ENCODE data around the gene ARGLU1. TPM values are rescaled to one million over a fixed set of nuclear protein-coding genes. Genes with fewer than 3 reads are reported as not detected.

ARGLU1 gene
- total RNA-seq, 3 donors from 2014 or later, result 71.7 to 88.5 (median 84.8) TPM

DNA sequence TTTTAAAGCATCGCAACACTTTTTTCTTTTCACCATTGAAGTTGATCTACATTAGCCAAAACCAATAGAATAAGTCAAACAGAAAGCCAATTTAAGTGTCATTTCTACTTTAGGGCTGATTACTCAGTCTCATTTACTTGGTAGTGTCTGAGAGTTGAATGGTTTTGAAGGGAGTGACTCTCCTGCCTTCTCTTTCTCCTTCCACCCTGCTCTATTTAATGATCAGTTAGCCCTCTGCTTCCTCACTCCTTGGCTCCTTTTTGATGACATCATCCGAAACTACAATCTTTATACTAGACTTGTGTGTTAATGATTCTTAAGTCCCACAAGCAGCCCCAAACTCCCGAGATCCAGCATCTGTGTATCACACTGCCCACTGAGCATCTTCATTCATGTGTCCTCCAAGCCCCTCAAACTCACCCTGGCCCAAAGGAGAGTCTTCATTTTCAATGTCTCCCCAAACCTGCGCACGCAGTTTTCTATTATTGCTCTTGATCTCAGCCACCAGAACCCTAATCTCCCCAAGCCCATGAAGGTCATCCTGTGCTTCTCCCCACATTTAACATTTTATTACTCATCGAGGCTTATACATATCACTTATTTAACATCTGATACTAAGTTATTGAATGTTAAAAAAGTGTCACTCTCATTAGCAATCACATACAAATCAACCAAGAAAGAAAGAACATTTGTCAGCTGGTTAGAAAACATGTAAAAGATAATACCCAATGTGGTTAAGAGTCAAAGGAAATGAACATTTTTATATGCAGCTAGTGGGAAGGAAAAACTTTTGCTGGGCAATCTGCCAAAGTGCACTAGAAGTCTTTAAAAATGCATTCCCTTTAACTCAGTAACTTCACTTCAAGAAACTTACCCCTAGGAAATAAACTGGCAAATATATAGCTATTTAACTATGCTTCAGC, 32.2 kb upstream of the ARGLU1 start:
- H3K4me1 ChIP-seq (ENCODE audit: low read depth), result peaks cover 4% of the 10 kb centered on the region
- no peak overlapping the region for H3K4me3 ChIP-seq
- TF ChIP-seq CTCF (IDR thresholded peaks at IDR 0.05), result no peak
- intact Hi-C loops (cut with DNase I, micrococcal nuclease), result no loop called here
- H3K36me3 ChIP-seq (ENCODE audit: low read depth), result no peaks in the 10 kb centered on the region
- peak; percentile 31 for ATAC-seq
- peak in 1 of 3 donors; percentile 51 for DNase-seq
- no peaks in the 10 kb centered on the region for H3K9me3 ChIP-seq

DNA sequence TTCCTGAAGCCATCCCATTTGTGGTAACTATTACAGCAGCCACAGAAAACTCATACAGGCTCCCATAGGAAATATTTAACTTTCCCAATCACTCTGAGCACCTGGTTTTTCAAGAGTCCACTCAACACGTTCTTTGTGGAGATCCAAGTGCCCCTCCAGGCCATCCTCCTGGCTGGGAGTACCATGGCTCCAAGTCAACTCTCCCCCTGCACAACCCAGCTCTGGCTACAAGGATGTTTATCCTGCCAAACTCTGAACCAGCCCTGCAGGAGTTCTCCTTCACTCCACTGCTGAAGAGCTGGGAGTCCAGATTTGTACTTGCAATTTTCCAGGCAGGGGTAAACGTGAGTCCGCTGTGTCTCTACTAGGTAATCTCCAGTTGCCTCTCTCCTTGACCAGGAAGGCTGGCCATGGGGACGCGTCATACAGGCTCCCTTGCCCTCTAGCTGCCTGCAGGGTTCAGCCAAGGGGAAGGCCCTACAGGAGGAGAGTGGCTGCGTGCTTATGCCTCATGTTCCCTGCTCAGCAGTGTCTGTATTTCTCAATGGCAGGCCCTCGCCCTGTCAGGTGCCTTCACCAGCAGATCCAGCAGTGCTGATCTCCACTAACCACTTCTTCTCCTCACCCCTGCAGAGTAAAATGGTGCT, 29.9 kb upstream of the ARGLU1 start:
- Histone ChIP-seq H3K36me3 (ENCODE audit: low read depth) (no peaks in the 10 kb centered on the region), H3K4me3 (no peak overlapping the region), H3K9me3 (no peaks in the 10 kb centered on the region), H3K4me1 (ENCODE audit: low read depth) (peaks cover 4% of the 10 kb centered on the region)
- ATAC-seq (no peak), DNase-seq (no peak)
- no peak for TF ChIP-seq CTCF (IDR thresholded peaks at IDR 0.05)
- intact Hi-C loops (cut with DNase I, micrococcal nuclease), result no loop called here

- Histone ChIP-seq H3K4me1 (ENCODE audit: low read depth) (no peaks in the 10 kb centered on the region), H3K9me3 (no peaks in the 10 kb centered on the region), H3K4me3 (no peak overlapping the region), H3K36me3 (ENCODE audit: low read depth) (no peaks in the 10 kb centered on the region)
- ATAC-seq, result no peak
- no peak for TF ChIP-seq CTCF (IDR thresholded peaks at IDR 0.05)
- intact Hi-C loops (cut with DNase I, micrococcal nuclease), result no loop called here
- no peak for DNase-seq
Observed at GRCh38 chr13:106597186-106597585, 29.2 kb upstream of the ARGLU1 start.

DNA sequence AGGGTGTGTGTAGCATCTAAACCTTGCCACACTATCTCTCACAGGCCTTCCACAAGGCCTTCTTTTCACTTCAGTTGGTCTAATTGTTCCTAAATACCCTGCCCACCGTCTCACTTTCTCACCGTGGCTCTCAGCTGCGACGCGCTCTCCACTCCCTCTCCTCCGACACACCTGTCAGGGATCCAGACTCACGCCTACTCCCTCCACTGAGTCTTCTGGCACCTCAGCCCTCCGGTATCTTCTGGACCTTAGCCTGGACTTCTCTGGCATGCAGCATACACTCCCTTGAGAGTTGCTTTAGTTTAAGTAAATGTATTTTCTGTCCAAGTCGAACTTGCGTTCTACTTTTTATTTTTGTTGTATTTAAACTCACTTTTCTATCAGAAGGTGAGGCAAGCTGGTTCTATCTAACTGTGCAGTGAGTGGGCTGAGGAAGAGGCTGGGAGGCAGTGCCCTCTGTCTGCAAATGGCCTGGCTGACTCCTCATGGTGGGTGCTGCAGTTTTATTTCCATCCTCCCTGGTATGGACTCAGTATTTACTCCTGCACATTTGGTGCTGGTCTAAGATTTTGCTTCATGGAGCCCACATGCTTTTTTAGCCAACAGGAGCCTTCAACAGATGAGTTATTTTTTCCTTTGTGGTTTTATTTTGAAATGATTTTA, 28.5 kb upstream of the ARGLU1 start:
- no peak for TF ChIP-seq CTCF (IDR thresholded peaks at IDR 0.05)
- H3K4me3 ChIP-seq, result no peak overlapping the region
- H3K4me1 ChIP-seq (ENCODE audit: low read depth), result no peaks in the 10 kb centered on the region
- no peaks in the 10 kb centered on the region for H3K9me3 ChIP-seq
- ATAC-seq, result no peak
- intact Hi-C loops (cut with DNase I, micrococcal nuclease), result no loop called here
- DNase-seq, result no peak
- no peaks in the 10 kb centered on the region for H3K36me3 ChIP-seq (ENCODE audit: low read depth)

DNA sequence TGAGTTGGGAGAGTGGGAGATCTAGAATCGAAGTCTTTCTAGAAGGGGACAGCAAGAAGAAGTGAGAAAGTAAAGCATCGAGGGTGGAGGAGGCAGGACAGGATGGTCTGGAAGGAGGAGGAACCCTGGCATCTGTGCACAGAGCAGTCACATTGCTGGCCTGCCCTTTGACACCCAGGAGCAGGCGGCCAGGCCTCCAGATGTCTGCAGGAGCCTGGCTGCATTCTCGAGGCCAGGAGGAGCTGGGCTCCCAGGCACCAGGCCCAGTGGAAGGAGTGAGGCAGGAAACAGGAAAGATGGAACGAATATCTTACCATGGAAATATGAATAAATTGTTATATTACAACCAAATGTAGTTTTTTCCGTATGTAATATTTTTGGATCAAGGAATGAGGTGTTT, 27.7 kb upstream of the ARGLU1 start:
- intact Hi-C loops (cut with DNase I, micrococcal nuclease), result no loop called here
- H3K36me3 ChIP-seq (ENCODE audit: low read depth), result no peaks in the 10 kb centered on the region
- ATAC-seq, result no peak
- no peak for DNase-seq
- no peak overlapping the region for H3K4me3 ChIP-seq
- TF ChIP-seq CTCF (IDR thresholded peaks at IDR 0.05), result no peak
- no peaks in the 10 kb centered on the region for H3K9me3 ChIP-seq
- H3K4me1 ChIP-seq (ENCODE audit: low read depth), result no peaks in the 10 kb centered on the region

Data from mucosa of descending colon (tissue), 3 donors.